Thoracic aorta (tissue), 2 donors: ENCODE measurements around the gene FAM107B. TPM values are rescaled to one million over a fixed set of nuclear protein-coding genes. Genes with fewer than 3 reads are reported as not detected.

ENCODE experiments used
- ATAC-seq: fragments of 150-250 bp; one replicate; pipeline ENCODE4 v1.8.0; 2017; ENCODE audit warnings: low read depth; ENCODE audit not compliant: insufficient number of reproducible peaks, low FRiP score
- DNase-seq: peaks from one replicate; pipeline ENCODE4 v3.0.0-alpha.2; 2020; ENCODE audit warnings: low spot score
- H3K27ac ChIP-seq, 2 donors: fragments of 200-600 bp; sonication (generic); 1 replicate in 1 of 2; 2 replicates in 1 of 2; pipeline ENCODE4 v1.5.1; 2016; ENCODE audit warnings: mild to moderate bottlenecking in 2 of 2, moderate library complexity in 2 of 2
- H3K27me3 ChIP-seq: fragments of 200-600 bp; sonication (generic); replicated peaks from 2 replicates; pipeline ENCODE4 v1.6.0; 2016; ENCODE audit warnings: mild to moderate bottlenecking; ENCODE audit not compliant: insufficient read depth
- H3K36me3 ChIP-seq: fragments of 200-600 bp; sonication (generic); one replicate; pipeline ENCODE4 v1.5.1; 2016
- H3K4me1 ChIP-seq, 2 donors: fragments of 200-600 bp; sonication (generic); 1 replicate in 1 of 2; 2 replicates in 1 of 2; pipeline versions ENCODE4 v1.5.1 to v1.6.0; 2016; ENCODE audit warnings: low read depth in 2 of 2, mild to moderate bottlenecking in 1 of 2; ENCODE audit not compliant: control insufficient read depth in 1 of 2
- H3K4me3 ChIP-seq: fragments of 200-600 bp; sonication (generic); 2 replicates; pipeline ENCODE4 v1.5.1; 2016; ENCODE audit warnings: mild to moderate bottlenecking
- H3K9me3 ChIP-seq: fragments of 200-600 bp; sonication (generic); 2 replicates; pipeline ENCODE4 v1.5.1; 2016
- total RNA-seq, 2 donors: library from RNA; depleted of rRNA; stranded (reverse); fragments of >200 nt; gene quantifications; one replicate each; pipeline versions ENCODE4 v1.1.0 to v1.2.3, GENCODE V29; 2016
- TF ChIP-seq, protein P1 (sequence below): fragments of 200-600 bp; sonication (generic); IDR thresholded peaks from one replicate; pipeline ENCODE4 v1.5.1; 2019; ENCODE audit warnings: antibody characterized with exemption

Gene FAM107B
- total RNA-seq, 2 donors from 2014 or later: 33.6 to 50.6 TPM

DNA sequence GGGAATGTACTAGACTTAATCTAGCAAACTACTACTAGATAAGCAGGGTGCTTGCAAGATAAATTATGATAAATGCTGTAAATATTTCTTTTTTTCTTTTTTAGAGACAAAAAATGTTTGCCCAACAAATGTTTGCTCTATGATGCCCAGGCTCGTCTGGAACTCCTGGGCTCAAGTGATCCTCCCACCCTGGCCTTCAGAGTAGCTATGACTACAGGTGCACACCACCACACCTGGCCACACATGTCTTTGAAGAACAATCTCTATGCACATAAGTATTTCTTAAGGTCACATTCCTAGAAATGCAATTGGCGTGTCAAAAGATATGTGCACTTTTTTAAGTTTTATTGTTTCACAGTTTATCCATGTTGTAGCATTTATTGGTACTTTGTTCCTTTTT is 264.4 kb downstream of the FAM107B start:
- TF ChIP-seq, protein P1, sequence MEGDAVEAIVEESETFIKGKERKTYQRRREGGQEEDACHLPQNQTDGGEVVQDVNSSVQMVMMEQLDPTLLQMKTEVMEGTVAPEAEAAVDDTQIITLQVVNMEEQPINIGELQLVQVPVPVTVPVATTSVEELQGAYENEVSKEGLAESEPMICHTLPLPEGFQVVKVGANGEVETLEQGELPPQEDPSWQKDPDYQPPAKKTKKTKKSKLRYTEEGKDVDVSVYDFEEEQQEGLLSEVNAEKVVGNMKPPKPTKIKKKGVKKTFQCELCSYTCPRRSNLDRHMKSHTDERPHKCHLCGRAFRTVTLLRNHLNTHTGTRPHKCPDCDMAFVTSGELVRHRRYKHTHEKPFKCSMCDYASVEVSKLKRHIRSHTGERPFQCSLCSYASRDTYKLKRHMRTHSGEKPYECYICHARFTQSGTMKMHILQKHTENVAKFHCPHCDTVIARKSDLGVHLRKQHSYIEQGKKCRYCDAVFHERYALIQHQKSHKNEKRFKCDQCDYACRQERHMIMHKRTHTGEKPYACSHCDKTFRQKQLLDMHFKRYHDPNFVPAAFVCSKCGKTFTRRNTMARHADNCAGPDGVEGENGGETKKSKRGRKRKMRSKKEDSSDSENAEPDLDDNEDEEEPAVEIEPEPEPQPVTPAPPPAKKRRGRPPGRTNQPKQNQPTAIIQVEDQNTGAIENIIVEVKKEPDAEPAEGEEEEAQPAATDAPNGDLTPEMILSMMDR: no peak
- H3K27ac ChIP-seq: no peak overlapping the region
- ATAC-seq (no peak), DNase-seq (no peak)
- H3K4me1 ChIP-seq: no peaks in the 10 kb centered on the region
- H3K36me3 ChIP-seq: no peaks in the 10 kb centered on the region
- H3K9me3 ChIP-seq: no peaks in the 10 kb centered on the region
- no peak overlapping the region for H3K4me3 ChIP-seq
- H3K27me3 ChIP-seq: no peaks in the 10 kb centered on the region

DNA sequence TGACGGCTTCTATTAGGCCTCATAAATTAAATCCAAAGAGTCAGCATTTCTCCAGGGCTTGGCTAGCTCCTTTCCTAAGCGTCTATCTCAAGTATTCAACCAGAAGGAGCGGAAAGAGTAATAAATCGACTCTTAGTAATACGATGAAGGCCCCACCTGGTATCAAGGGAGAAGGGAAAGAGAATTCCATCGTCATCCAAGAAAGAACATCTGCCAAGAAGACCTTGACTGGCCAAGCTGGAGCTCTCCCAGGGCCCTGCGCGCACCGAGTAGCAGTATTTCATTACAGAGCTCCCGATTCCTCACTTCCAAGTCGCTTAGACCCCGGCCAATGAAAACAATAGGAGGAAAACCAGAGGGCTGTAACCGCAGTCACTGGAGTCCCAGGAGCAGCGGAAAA is 266.0 kb downstream of the FAM107B start:
- H3K4me3 ChIP-seq: no peak overlapping the region
- TF ChIP-seq, protein P1: no peak
- no peak for ATAC-seq
- no peaks in the 10 kb centered on the region for H3K36me3 ChIP-seq
- DNase-seq: no peak
- no peaks in the 10 kb centered on the region for H3K4me1 ChIP-seq
- H3K27ac ChIP-seq: no peak overlapping the region
- no peaks in the 10 kb centered on the region for H3K9me3 ChIP-seq
- H3K27me3 ChIP-seq: no peaks in the 10 kb centered on the region

DNA sequence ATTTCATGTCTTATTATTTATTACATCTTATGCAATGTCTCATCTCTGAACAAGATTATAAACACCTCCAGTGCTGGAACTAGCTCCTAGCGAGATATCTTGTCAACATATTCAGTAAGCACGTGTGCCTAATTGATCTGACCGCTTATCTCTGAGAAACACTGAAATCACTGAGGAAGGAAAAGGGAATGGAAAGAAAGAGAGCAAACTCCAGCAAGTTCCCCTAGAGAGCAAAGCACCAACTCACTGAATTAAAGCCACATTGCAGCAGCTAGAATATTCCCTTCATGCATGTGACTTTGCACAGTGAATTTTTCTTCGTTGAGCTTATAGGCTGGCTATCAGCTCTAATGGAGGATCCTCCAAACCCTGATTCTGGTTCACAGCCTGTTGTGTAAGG is 266.9 kb downstream of the FAM107B start:
- DNase-seq (no peak), ATAC-seq (no peak)
- Histone ChIP-seq H3K27ac (no peak overlapping the region), H3K27me3 (no peaks in the 10 kb centered on the region), H3K4me3 (no peak overlapping the region), H3K36me3 (no peaks in the 10 kb centered on the region), H3K9me3 (no peaks in the 10 kb centered on the region), H3K4me1 (no peaks in the 10 kb centered on the region)
- TF ChIP-seq, protein P1: no peak

DNA sequence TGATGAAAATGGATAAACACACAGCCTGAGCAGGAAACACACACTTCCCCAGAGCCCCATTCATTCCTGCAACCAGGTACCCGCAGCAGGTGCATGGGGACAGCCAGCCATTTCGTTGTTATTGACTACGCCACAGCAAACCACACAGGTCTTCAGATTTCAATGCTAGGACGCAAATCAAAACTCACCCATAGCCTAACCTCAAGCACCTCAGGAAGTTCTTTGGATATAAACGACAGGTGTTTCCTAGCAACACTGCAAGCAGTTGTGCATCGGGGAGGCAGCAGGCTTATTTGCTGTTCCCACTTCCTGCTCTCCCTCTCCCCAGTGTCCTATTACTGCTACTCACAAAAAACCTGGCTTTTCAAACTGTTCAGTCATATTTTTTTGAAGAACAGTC is 267.5 kb downstream of the FAM107B start:
- Histone ChIP-seq H3K27ac (no peak overlapping the region), H3K27me3 (no peaks in the 10 kb centered on the region), H3K4me1 (no peaks in the 10 kb centered on the region), H3K9me3 (no peaks in the 10 kb centered on the region), H3K4me3 (no peak overlapping the region), H3K36me3 (no peaks in the 10 kb centered on the region)
- no peak for ATAC-seq
- TF ChIP-seq, protein P1: no peak
- no peak for DNase-seq

DNA sequence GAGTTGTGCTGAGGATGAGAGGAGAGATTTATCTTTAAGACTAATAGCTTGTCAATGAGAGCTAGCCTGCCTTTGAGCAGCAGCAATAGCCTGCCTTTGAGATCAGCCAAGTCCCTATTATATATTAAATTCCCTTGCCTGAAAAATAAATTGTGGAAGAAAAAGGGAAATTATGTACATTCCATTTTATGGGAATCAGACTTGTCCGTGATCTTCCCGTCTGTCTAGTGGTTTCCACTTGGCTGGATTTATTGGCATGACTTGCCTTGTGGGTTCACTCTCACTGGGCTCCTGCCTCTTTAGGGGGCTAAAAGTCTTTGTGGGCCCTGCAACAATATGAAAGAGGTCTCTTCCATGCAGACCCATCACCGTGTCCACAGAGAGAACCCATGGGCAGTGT is 272.3 kb downstream of the FAM107B start:
- no peak for ATAC-seq
- no peak for DNase-seq
- no peaks in the 10 kb centered on the region for H3K36me3 ChIP-seq
- H3K27me3 ChIP-seq: no peaks in the 10 kb centered on the region
- H3K4me1 ChIP-seq: no peaks in the 10 kb centered on the region
- no peak overlapping the region for H3K27ac ChIP-seq
- TF ChIP-seq, protein P1: no peak
- H3K4me3 ChIP-seq: no peak overlapping the region
- H3K9me3 ChIP-seq: no peaks in the 10 kb centered on the region
